ENCODE data around the gene CDK5RAP1.
"Not testable (repeated sequence)": the region's sequence is repeated elsewhere in the genome, so short reads cannot be mapped to it uniquely, and the experiment has no call there.

The CDK5RAP1 gene

DNA sequence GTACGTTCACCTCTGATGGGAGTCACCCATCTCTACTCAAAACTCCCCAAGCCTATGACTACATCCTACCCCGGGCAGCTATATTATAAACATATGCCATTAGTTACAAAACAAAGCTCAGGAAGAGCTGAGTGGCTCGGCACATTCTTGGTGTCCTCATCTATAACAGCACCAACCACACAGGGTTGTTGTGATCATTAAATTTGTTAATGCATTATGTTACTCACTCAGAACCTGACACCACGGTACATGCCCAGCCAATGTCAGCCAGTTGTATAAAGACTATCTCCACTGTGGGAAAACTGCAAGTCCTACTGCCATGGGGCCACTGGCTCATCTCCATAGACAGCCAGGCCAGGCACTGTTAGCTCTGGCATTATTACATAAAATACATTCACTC, 7.7 kb downstream of the CDK5RAP1 start:
- no peak for DNase-seq (ENCODE audit: low read depth)
- no peak overlapping the region for H3K4me3 ChIP-seq (ENCODE audit: low read depth, low read length)
- no peak for TF ChIP-seq MAX (IDR thresholded peaks at IDR 0.05; ENCODE audit: low read depth, low read length)
- no peak for TF ChIP-seq CTCF (IDR thresholded peaks at IDR 0.05; ENCODE audit: low read depth, low read length)
- no peak for TF ChIP-seq MYC (IDR thresholded peaks at IDR 0.05; ENCODE audit: low read depth, low read length)
- TF ChIP-seq POLR2A (IDR thresholded peaks at IDR 0.05; ENCODE audit: extremely low read depth, insufficient read length) = no peak

DNA sequence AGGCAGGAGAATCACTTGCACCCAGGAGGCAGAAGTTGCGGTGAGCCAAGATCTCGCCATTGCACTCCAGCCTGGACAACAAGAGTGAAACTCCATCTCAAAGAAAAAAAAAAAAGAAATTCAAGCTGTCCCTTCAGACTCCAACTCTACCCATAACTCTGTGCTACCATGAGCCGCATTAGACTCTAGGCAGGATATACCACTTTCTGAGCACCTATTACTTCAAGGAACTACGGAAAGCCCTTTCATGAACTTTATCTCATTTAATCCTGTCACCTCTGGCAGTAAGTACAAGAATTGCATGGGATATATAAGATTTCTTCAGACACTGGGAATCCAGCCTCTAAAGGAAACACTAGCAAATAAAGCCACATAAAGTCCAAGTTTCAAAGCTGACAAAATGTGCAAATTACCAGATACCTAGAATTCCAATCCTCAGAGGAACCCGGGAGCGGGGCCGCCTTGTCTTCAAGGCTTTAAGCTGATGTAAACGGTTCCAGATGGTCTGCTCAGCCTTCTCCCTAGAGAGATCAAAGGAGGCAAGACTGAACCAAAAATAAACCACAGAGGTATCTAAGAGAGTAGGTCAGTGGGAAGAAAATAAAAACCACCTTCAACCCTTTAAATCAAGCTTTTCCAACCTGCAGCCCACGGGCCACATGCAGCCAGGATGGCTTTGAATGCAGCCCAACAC, 9.4 kb downstream of the CDK5RAP1 start:
- no peak overlapping the region for H3K4me3 ChIP-seq (ENCODE audit: low read depth, low read length)
- TF ChIP-seq MAX (IDR thresholded peaks at IDR 0.05; ENCODE audit: low read depth, low read length) (no peak), CTCF (IDR thresholded peaks at IDR 0.05; ENCODE audit: low read depth, low read length) (no peak), MYC (IDR thresholded peaks at IDR 0.05; ENCODE audit: low read depth, low read length) (no peak), POLR2A (IDR thresholded peaks at IDR 0.05; ENCODE audit: extremely low read depth, insufficient read length) (no peak)
- DNase-seq (ENCODE audit: low read depth) = no peak

GRCh38 chr20:33389326-33389725, 12.0 kb downstream of the CDK5RAP1 start:
- DNase-seq (ENCODE audit: low read depth); H3K4me3 ChIP-seq (ENCODE audit: low read depth, low read length): not testable (repeated sequence)

DNA sequence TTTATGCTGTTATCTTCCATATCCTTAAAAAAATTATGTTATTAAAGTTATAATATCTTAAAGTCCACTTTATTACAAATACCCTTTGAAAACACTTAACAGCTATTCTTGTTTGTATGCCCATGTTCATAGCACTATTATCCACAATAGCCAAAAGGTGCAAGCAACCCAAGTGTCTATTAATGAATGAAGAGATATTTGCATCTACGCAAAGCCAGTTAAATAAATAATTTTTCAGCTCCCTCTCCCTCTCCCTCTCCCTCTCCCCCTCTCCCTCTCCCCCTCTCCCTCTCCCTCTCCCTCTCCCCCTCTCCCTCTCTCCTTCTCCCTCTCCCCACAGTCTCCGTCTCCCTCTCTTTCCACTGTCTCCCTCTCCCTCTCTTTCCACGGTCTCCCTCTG, 13.1 kb downstream of the CDK5RAP1 start:
- no peak overlapping the region for H3K4me3 ChIP-seq (ENCODE audit: low read depth, low read length)
- no peak for DNase-seq (ENCODE audit: low read depth)
- TF ChIP-seq MAX (IDR thresholded peaks at IDR 0.05; ENCODE audit: low read depth, low read length) (no peak), POLR2A (IDR thresholded peaks at IDR 0.05; ENCODE audit: extremely low read depth, insufficient read length) (no peak), CTCF (IDR thresholded peaks at IDR 0.05; ENCODE audit: low read depth, low read length) (no peak), MYC (IDR thresholded peaks at IDR 0.05; ENCODE audit: low read depth, low read length) (no peak)

- TF ChIP-seq MAX (IDR thresholded peaks at IDR 0.05; ENCODE audit: low read depth, low read length) (no peak), MYC (IDR thresholded peaks at IDR 0.05; ENCODE audit: low read depth, low read length) (no peak), CTCF (IDR thresholded peaks at IDR 0.05; ENCODE audit: low read depth, low read length) (no peak), POLR2A (IDR thresholded peaks at IDR 0.05; ENCODE audit: extremely low read depth, insufficient read length) (no peak)
- DNase-seq (ENCODE audit: low read depth) = no peak
- H3K4me3 ChIP-seq (ENCODE audit: low read depth, low read length) = no peak overlapping the region
Observed at GRCh38 chr20:33387177-33387576, 14.1 kb downstream of the CDK5RAP1 start.

DNA sequence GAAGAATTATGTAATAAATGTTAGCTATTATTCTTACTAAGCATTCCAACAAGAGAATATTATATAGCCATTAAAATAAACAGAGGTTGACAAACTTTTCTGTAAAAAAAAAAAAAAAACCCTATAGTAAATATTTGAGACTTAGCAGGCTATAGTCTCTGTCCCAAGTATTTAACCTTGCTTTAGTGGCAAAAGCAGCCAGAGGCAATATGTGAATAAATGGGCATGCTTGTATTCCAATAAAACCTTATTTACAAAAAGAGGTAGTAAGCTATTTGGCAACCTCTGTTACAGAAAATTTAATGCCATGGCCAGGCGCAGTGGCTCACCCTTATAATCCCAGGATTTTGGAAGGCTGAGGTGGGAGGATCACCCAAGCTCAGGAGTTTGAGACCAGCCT, 14.6 kb downstream of the CDK5RAP1 start:
- DNase-seq (ENCODE audit: low read depth) = no peak
- TF ChIP-seq MYC (IDR thresholded peaks at IDR 0.05; ENCODE audit: low read depth, low read length) (no peak), MAX (IDR thresholded peaks at IDR 0.05; ENCODE audit: low read depth, low read length) (no peak), CTCF (IDR thresholded peaks at IDR 0.05; ENCODE audit: low read depth, low read length) (no peak), POLR2A (IDR thresholded peaks at IDR 0.05; ENCODE audit: extremely low read depth, insufficient read length) (no peak)
- no peak overlapping the region for H3K4me3 ChIP-seq (ENCODE audit: low read depth, low read length)
